Vagina (tissue), 2 donors: ENCODE data around the gene SLC17A9.

ENCODE experiments used
- CTCF ChIP-seq, 3 experiments: fragments of 450-650 bp in 2 of 3; fragments of 200-600 bp in 1 of 3; sonication (generic) in 1 of 3; IDR thresholded peaks; one replicate each; pipeline ENCODE4 v1.5.1; 2017 to 2019; ENCODE audit warnings: antibody characterized with exemption in 3 of 3, mild to moderate bottlenecking in 2 of 3, moderate library complexity in 2 of 3
- POLR2A ChIP-seq, 2 donors: fragments of 450-650 bp; IDR thresholded peaks; one replicate each; pipeline ENCODE4 v1.6.1; 2017; ENCODE audit warnings: antibody characterized with exemption in 2 of 2, mild to moderate bottlenecking in 2 of 2, moderate library complexity in 2 of 2
- POLR2AphosphoS5 ChIP-seq, 2 donors: sonication (generic); formaldehyde crosslinking; IDR thresholded peaks; one replicate each; pipeline ENCODE4 v1.9.0; 2017; ENCODE audit warnings: antibody characterized with exemption in 2 of 2, mild to moderate bottlenecking in 2 of 2, low read depth in 1 of 2; ENCODE audit not compliant: insufficient read depth in 1 of 2

- TF ChIP-seq POLR2A (IDR thresholded peaks at IDR 0.05) (no peak), CTCF (IDR thresholded peaks at IDR 0.05) (no peak), POLR2AphosphoS5 (IDR thresholded peaks at IDR 0.05; ENCODE audit: insufficient read depth in 1 of 2, low read depth in 1 of 2) (no peak)
Measured at GRCh38 chr20:63016514-63017075, 64.1 kb downstream of the SLC17A9 start.
